K562 (cell line): Measurements from ENCODE around the gene MT1A. TPM values are rescaled to one million over a fixed set of nuclear protein-coding genes. Genes with fewer than 3 reads are reported as not detected.

ENCODE experiments used
- ATAC-seq: fragments of 200-7000 bp; cut with Tn5 transposase; 3 replicates; pipeline ENCODE4 v1.9.1; 2020; ENCODE audit warnings: moderate library complexity
- BruUV-seq: library from RNA; stranded (reverse); fragments of 400-500 nt; replicated peaks from 2 replicates; lab custom pipeline; 2021; lab: Mats Ljungman, UMichigan
- CTCF ChIA-PET: fragments of 300-600 bp; formaldehyde crosslinking; extraction: SDS; loops from one replicate; lab custom pipeline; 2021; ENCODE audit warnings: low intra/inter-chr PET ratio; lab: Yijun Ruan, JAX
- POLR2A ChIA-PET: fragments of 300-600, 350-650 bp; sonication (Branson Sonifier 250); formaldehyde crosslinking; extraction: SDS; loops from one replicate; lab custom pipeline; 2021; ENCODE audit warnings: antibody characterized with exemption, inconsistent platforms; lab: Yijun Ruan, JAX
- DNase-seq, 4 experiments: peaks; one replicate each; pipeline versions ENCODE4 v3.0.0 to v3.0.0-alpha.2; 2011 to 2018; ENCODE audit warnings: low spot score in 3 of 4, mixed read lengths in 3 of 4; ENCODE audit errors: extremely low read depth in 1 of 4
- FAIRE-seq: peaks from 2 replicates; lab custom pipeline; 2011; peaks lifted over from hg19 to GRCh38; lab: Jason Lieb, UNC
- H2AFZ ChIP-seq: 2 replicates; pipeline ENCODE4 v1.6.0; 2011; ENCODE audit warnings: low read depth, low read length, control low read depth, inconsistent platforms
- H3K27ac ChIP-seq: fragments of 200-600 bp; 3 replicates; pipeline ENCODE4 v1.8.0; 2011; ENCODE audit warnings: low read depth, mild to moderate bottlenecking, control low read depth, inconsistent platforms, low read length, moderate library complexity, mixed read lengths; ENCODE audit errors: extremely low read depth
- H3K27me3 ChIP-seq, 2 experiments: fragments of 300-600 bp in 1 of 2; 2 replicates in 1 of 2; 3 replicates in 1 of 2; pipeline versions ENCODE4 v1.6.0 to v1.8.0; 2011; ENCODE audit warnings: inconsistent platforms in 2 of 2, low read length in 2 of 2, mild to moderate bottlenecking in 1 of 2, mixed read lengths in 1 of 2, moderate library complexity in 1 of 2; ENCODE audit not compliant: control insufficient read depth in 2 of 2, insufficient read depth in 2 of 2
- H3K36me3 ChIP-seq: fragments of 300-600 bp; 3 replicates; pipeline ENCODE4 v1.8.0; 2011; ENCODE audit warnings: mild to moderate bottlenecking, low read length, inconsistent platforms; ENCODE audit not compliant: control insufficient read depth, insufficient read depth
- H3K4me1 ChIP-seq, 2 experiments: fragments of 200-600 bp in 1 of 2; replicated peaks in 1 of 2; 2 replicates in 1 of 2; 3 replicates in 1 of 2; pipeline versions ENCODE4 v1.5.1 to v1.8.0; 2011; ENCODE audit warnings: inconsistent platforms in 2 of 2, low read length in 2 of 2, mild to moderate bottlenecking in 1 of 2, mixed read lengths in 1 of 2, moderate library complexity in 1 of 2; ENCODE audit not compliant: control insufficient read depth in 2 of 2, insufficient read depth in 2 of 2
- H3K4me2 ChIP-seq: 2 replicates; pipeline ENCODE4 v1.6.1; 2011; ENCODE audit warnings: low read length, control low read depth, inconsistent platforms, mixed read lengths; ENCODE audit not compliant: insufficient read depth
- H3K4me3 ChIP-seq: fragments of 200-600 bp; sonication (generic), shearing (Covaris generic); 2 replicates; pipeline ENCODE4 v1.5.1; 2016; ENCODE audit warnings: control low read depth, inconsistent platforms
- H3K79me2 ChIP-seq: fragments of 200-600 bp; 3 replicates; pipeline ENCODE4 v1.8.0; 2011; ENCODE audit warnings: low read length, inconsistent platforms; ENCODE audit not compliant: control insufficient read depth, insufficient read depth
- H3K9ac ChIP-seq, 2 experiments: 2 replicates each; pipeline versions ENCODE4 v1.6.0 to v1.6.1; 2011; ENCODE audit warnings: low read depth in 2 of 2, low read length in 2 of 2, control low read depth in 1 of 2, inconsistent platforms in 1 of 2, mild to moderate bottlenecking in 1 of 2, mixed read lengths in 1 of 2; ENCODE audit not compliant: insufficient read depth in 1 of 2
- H3K9me1 ChIP-seq: one replicate; pipeline ENCODE4 v1.6.0; 2011; ENCODE audit warnings: inconsistent platforms, mild to moderate bottlenecking, low read length, moderate library complexity; ENCODE audit not compliant: control insufficient read depth, insufficient read depth
- H3K9me3 ChIP-seq: replicated peaks from 2 replicates; pipeline ENCODE4 v1.5.1; 2011; ENCODE audit warnings: low read depth, low read length, inconsistent platforms; ENCODE audit not compliant: control insufficient read depth, insufficient read depth
- H4K20me1 ChIP-seq: replicated peaks from 2 replicates; pipeline ENCODE4 v1.6.1; 2011; ENCODE audit warnings: low read length, inconsistent platforms, mixed read lengths; ENCODE audit not compliant: control insufficient read depth, insufficient read depth
- CCAR2 ChIP-seq: fragments of 200-400 bp; formaldehyde crosslinking; IDR thresholded peaks from 2 replicates; pipeline ENCODE4 v1.6.1; 2017; ENCODE audit warnings: mild to moderate bottlenecking, low read depth, low read length
- HDAC2 ChIP-seq: fragments of 450-650 bp; IDR thresholded peaks from 2 replicates; pipeline ENCODE4 v1.6.1; 2016; ENCODE audit warnings: mild to moderate bottlenecking
- HMGXB4 ChIP-seq: sonication (generic); formaldehyde crosslinking; IDR thresholded peaks from 2 replicates; pipeline ENCODE4 v1.8.1; 2023; ENCODE audit warnings: mild to moderate bottlenecking, missing genetic modification reagents
- MBD1 ChIP-seq: fragments of 250-450 bp; sonication (Bioruptor Pico); IDR thresholded peaks from 2 replicates; pipeline ENCODE4 v1.8.0; 2022; ENCODE audit warnings: inconsistent platforms
- NCOA2 ChIP-seq, 2 experiments: fragments of 450-650 bp; IDR thresholded peaks; 2 replicates each; pipeline ENCODE4 v1.6.1; 2018; ENCODE audit warnings: mild to moderate bottlenecking in 2 of 2, moderate library complexity in 1 of 2; ENCODE audit not compliant: partially characterized antibody in 2 of 2
- NFE2L1 ChIP-seq: fragments of 450-650 bp; IDR thresholded peaks from 2 replicates; pipeline ENCODE4 v1.6.1; 2016; ENCODE audit warnings: missing genetic modification characterization, low read depth, mild to moderate bottlenecking, missing compliant biosample characterization, moderate library complexity, borderline replicate concordance
- NFRKB ChIP-seq: fragments of 450-650 bp; IDR thresholded peaks from 2 replicates; pipeline ENCODE4 v1.6.1; 2016; ENCODE audit warnings: low read depth
- NFYB ChIP-seq: IDR thresholded peaks from 2 replicates; pipeline ENCODE4 v1.6.1; 2011; ENCODE audit warnings: mild to moderate bottlenecking, moderate library complexity; ENCODE audit not compliant: insufficient read length; ENCODE audit errors: extremely low read depth
- PHF20 ChIP-seq: fragments of 450-650 bp; IDR thresholded peaks from 2 replicates; pipeline ENCODE4 v1.6.1; 2018; ENCODE audit not compliant: partially characterized antibody
- RB1 ChIP-seq: fragments of 450-650 bp; IDR thresholded peaks from 2 replicates; pipeline ENCODE4 v1.6.1; 2017; ENCODE audit warnings: low read depth, mild to moderate bottlenecking
- RBM25 ChIP-seq: fragments of 200-400 bp; formaldehyde crosslinking; IDR thresholded peaks from 2 replicates; pipeline ENCODE4 v1.6.1; 2018; ENCODE audit warnings: low read length, low read depth, moderate library complexity; ENCODE audit not compliant: severe bottlenecking
- SMARCA5 ChIP-seq: fragments of 450-650 bp; IDR thresholded peaks from 2 replicates; pipeline ENCODE4 v1.6.1; 2016
- TCF3 ChIP-seq: sonication (generic); formaldehyde crosslinking; IDR thresholded peaks from 2 replicates; pipeline ENCODE4 v1.4.0; 2020; ENCODE audit warnings: mild to moderate bottlenecking, missing genetic modification reagents
- ZKSCAN8 ChIP-seq: fragments of 200-800 bp; sonication (Bioruptor generic); IDR thresholded peaks from 2 replicates; pipeline ENCODE4 v1.6.1; 2016; ENCODE audit warnings: missing genetic modification characterization, missing compliant biosample characterization
- ZNF121 ChIP-seq: sonication (generic); formaldehyde crosslinking; conservative IDR thresholded peaks from 2 replicates; pipeline ENCODE4 v1.8.0; 2022; ENCODE audit warnings: missing genetic modification reagents
- ZNF165 ChIP-seq: fragments of 250-450 bp; sonication (Bioruptor Pico); IDR thresholded peaks from 2 replicates; pipeline ENCODE4 v1.4.0; 2020; ENCODE audit warnings: borderline replicate concordance
- ZNF212 ChIP-seq: fragments of 450-650 bp; formaldehyde crosslinking; IDR thresholded peaks from 2 replicates; pipeline ENCODE4 v1.4.0; 2020; ENCODE audit warnings: mild to moderate bottlenecking
- ZNF589 ChIP-seq: fragments of 200-800 bp; sonication (Bioruptor generic); IDR thresholded peaks from 2 replicates; pipeline ENCODE4 v1.6.1; 2016; ENCODE audit warnings: low read depth, missing genetic modification characterization, missing compliant biosample characterization
- ZNF644 ChIP-seq: fragments of 200-800 bp; sonication (Bioruptor generic); IDR thresholded peaks from 2 replicates; pipeline ENCODE4 v1.6.1; 2016; ENCODE audit warnings: low read depth, missing genetic modification characterization, missing compliant biosample characterization
- ZNF707 ChIP-seq: fragments of 250-450 bp; sonication (Bioruptor Pico); conservative IDR thresholded peaks from 2 replicates; pipeline ENCODE4 v1.8.0; 2022; ENCODE audit warnings: inconsistent platforms, mild to moderate bottlenecking, moderate library complexity
- WGBS: fragments of 100-300 bp; shearing (Covaris generic); methylation state at CpG from one replicate; pipeline ENCODE4 v1.1.6; 2016; ENCODE audit warnings: low coverage, mixed read lengths; ENCODE audit not compliant: insufficient coverage; ENCODE audit errors: missing lambda C conversion rate; 5-methylcytosine and 5-hydroxymethylcytosine counted together
- in situ Hi-C: fragments of 300-500 bp; cut with MboI; formaldehyde crosslinking; loops from 4 replicates; pipeline ENCODE4 v1.15.0; 2018; ENCODE audit warnings: inconsistent platforms, mixed read lengths
- intact Hi-C: fragments of 100-400 bp; cut with micrococcal nuclease; formaldehyde crosslinking; loops from 2 replicates; pipeline ENCODE4 v1.14.2; 2022
- polyA plus RNA-seq, 8 experiments: library from polyadenylated mRNA; depleted of rRNA in 4 of 8; stranded (reverse) in 5 of 8; unstranded in 3 of 8; fragments of >200 nt; fragmentation: Nextera tagmentation in 2 of 8; fragmentation: Illumina TruSeq in 1 of 8; extraction: Ambion mirVana in 2 of 8; extraction: Trizol in 1 of 8; gene quantifications; 2 replicates each; pipeline versions ENCODE4 v1.2.1 to v1.2.3, GENCODE V29; 2011 to 2014; ENCODE audit warnings: inconsistent platforms in 1 of 8, missing spikeins in 1 of 8
- total RNA-seq, 7 experiments: library from RNA; depleted of rRNA in 6 of 7; stranded (reverse); fragments of >200 nt in 6 of 7; fragmentation: Illumina TruSeq in 2 of 7; extraction: Trizol in 2 of 7; gene quantifications; 2 replicates each; pipeline versions ENCODE4 v1.2.1 to v1.2.3, GENCODE V29; 2011 to 2021; ENCODE audit warnings: low replicate concordance in 1 of 7

The MT1A gene
- total and polyA plus RNA-seq, 9 of the 15 experiments (the other 6 are each of a cell fraction or from before 2014, with no cell fraction given), result 0.23 TPM; not detected in 8

GRCh38 chr16:56610017-56610608 lies 28.4 kb upstream of the MT1A start (continued):
- TF ChIP-seq ZNF165 (no peak), ZNF589 (CRISPR knock-in tag) (0 out of 2 replicates have a peak, but pooled peaks have one; percentile 32), ZNF644 (tag) (no peak), SMARCA5 (peak; percentile 69; the same call in 1 of the 2 replicates), NFRKB (no peak), TCF3 (no peak), NCOA2 (IDR thresholded peaks at IDR 0.05; ENCODE audit: partially characterized antibody in 2 of 2) (no peak), ZNF121 (CRISPR knock-in tag) (no peak), ZKSCAN8 (CRISPR knock-in tag) (no peak), RB1 (no peak)
- TF ChIP-seq, all 486 proteins: peak for 5

GRCh38 chr16:56610609-56611111 lies 27.8 kb upstream of the MT1A start:
- peak overlapping the region; percentile 97 for H2AFZ ChIP-seq
- H3K36me3 ChIP-seq, result no peaks in the 10 kb centered on the region
- ATAC-seq, result no peak
- 43% methylated on average over 2 of the region's 2 CpGs for WGBS
- CTCF ChIA-PET, result no interaction called here
- peaks cover 27 to 29% of the 10 kb centered on the region in 2 experiments for H3K4me1 ChIP-seq
- intact Hi-C loops (no loop called here), in situ Hi-C loops (no loop called here)
- peak overlapping the region; percentile 78; the same call in 1 of the 2 replicates for H3K4me2 ChIP-seq
- no peaks in the 10 kb centered on the region for H3K79me2 ChIP-seq
- H4K20me1 ChIP-seq, result no peaks in the 10 kb centered on the region
- no peaks in the 10 kb centered on the region for H3K9me3 ChIP-seq
- BruUV-seq, result no TSS peak
- H3K4me3 ChIP-seq, result no peak overlapping the region
- POLR2A ChIA-PET, result interaction anchor here (0.6 to 0.8 kb wide), 2 partner anchors 79 to 227 kb away, joined by 3 read pairs; no protein-coding TSS in a partner anchor
- H3K9ac ChIP-seq, result no peak overlapping the region; a peak in 1 of 4 replicates
- H3K27me3 ChIP-seq, result peaks cover 0 to 6% of the 10 kb centered on the region in 2 experiments; a peak in 2 of 5 replicates
- no peak for DNase-seq
- H3K27ac ChIP-seq, result no peak overlapping the region
- H3K9me1 ChIP-seq, result no peaks in the 10 kb centered on the region
- FAIRE-seq, result no peak
- TF ChIP-seq HMGXB4 (CRISPR knock-in tag), result no peak
- no peak for TF ChIP-seq ZNF707 (CRISPR knock-in tag)
- no peak for TF ChIP-seq NFE2L1
- TF ChIP-seq CCAR2, result no peak
- no peak for TF ChIP-seq ZNF212 (CRISPR knock-in tag)
- peak; percentile 66 for TF ChIP-seq RBM25
- no peak for TF ChIP-seq HDAC2
- no peak for TF ChIP-seq PHF20
- no peak for TF ChIP-seq MBD1 (CRISPR knock-in tag)
- no peak for TF ChIP-seq NFYB
